Karpas-422 (cell line): ENCODE results near the gene FOXRED2. TPM values are rescaled to one million over a fixed set of nuclear protein-coding genes. Genes with fewer than 3 reads are reported as not detected.

ENCODE experiments used
- DNase-seq: peaks from one replicate; pipeline ENCODE4 v3.0.0-alpha.2; 2015
- H2AFZ ChIP-seq: fragments of 200-600 bp; sonication (generic); 2 replicates; pipeline ENCODE4 v1.6.1; 2014; ENCODE audit warnings: antibody characterized with exemption, low read length, mixed read lengths
- H3K27ac ChIP-seq: fragments of 200-600 bp; sonication (generic); 2 replicates; pipeline ENCODE4 v1.5.1; 2014; ENCODE audit warnings: mild to moderate bottlenecking, low read length, moderate library complexity
- H3K27me3 ChIP-seq: fragments of 200-600 bp; sonication (generic); 2 replicates; pipeline ENCODE4 v1.6.1; 2014; ENCODE audit warnings: low read length, mixed read lengths
- H3K36me3 ChIP-seq: fragments of 200-600 bp; sonication (generic); 2 replicates; pipeline ENCODE4 v1.6.1; 2014; ENCODE audit warnings: low read length, mixed read lengths; ENCODE audit not compliant: insufficient read depth
- H3K4me1 ChIP-seq: fragments of 200-600 bp; sonication (generic); 2 replicates; pipeline ENCODE4 v1.6.1; 2014; ENCODE audit warnings: mild to moderate bottlenecking, low read length, mixed read lengths
- H3K4me2 ChIP-seq: fragments of 200-600 bp; sonication (generic); 2 replicates; pipeline ENCODE4 v1.6.1; 2014; ENCODE audit warnings: low read length, low read depth, mild to moderate bottlenecking; ENCODE audit not compliant: poor library complexity, severe bottlenecking
- H3K4me3 ChIP-seq: fragments of 200-600 bp; sonication (generic); 2 replicates; pipeline ENCODE4 v1.5.1; 2014; ENCODE audit warnings: mild to moderate bottlenecking, antibody characterized with exemption, low read length, mixed read lengths
- H3K79me2 ChIP-seq: fragments of 200-600 bp; sonication (generic); 2 replicates; pipeline ENCODE4 v1.6.1; 2014; ENCODE audit warnings: mild to moderate bottlenecking, low read length, mixed read lengths
- H3K9ac ChIP-seq: fragments of 200-600 bp; sonication (generic); 2 replicates; pipeline ENCODE4 v1.6.0; 2014; ENCODE audit warnings: low read length
- H3K9me2 ChIP-seq: fragments of 200-600 bp; sonication (generic), shearing (Covaris generic); replicated peaks from 2 replicates; pipeline ENCODE4 v1.6.0; 2014; ENCODE audit warnings: mild to moderate bottlenecking, low read length, moderate library complexity; ENCODE audit not compliant: insufficient read depth
- H3K9me3 ChIP-seq: fragments of 300-700, 200-600 bp; sonication (generic); 2 replicates; pipeline ENCODE4 v1.6.1; 2014; ENCODE audit warnings: low read length, mixed read lengths
- H4K20me1 ChIP-seq: fragments of 200-600 bp; sonication (generic); 2 replicates; pipeline ENCODE4 v1.6.1; 2014; ENCODE audit warnings: mild to moderate bottlenecking, antibody characterized with exemption, low read length, low read depth; ENCODE audit not compliant: insufficient read depth
- total RNA-seq: library from RNA; depleted of rRNA; stranded (reverse); fragments of >200 nt; shearing (Covaris generic); gene quantifications from 2 replicates; pipeline ENCODE4 v1.2.3, GENCODE V29; 2014; ENCODE audit warnings: low replicate concordance

The FOXRED2 gene
- total RNA-seq, 1 experiment from 2014 or later, result 4.8 TPM

GRCh38 chr22:36470994-36471331 is 35.9 kb downstream of the FOXRED2 start:
- Histone ChIP-seq H3K9me3 (no peaks in the 10 kb centered on the region), H3K4me1 (no peaks in the 10 kb centered on the region), H3K9ac (no peak overlapping the region), H3K4me2 (no peak overlapping the region), H3K27ac (no peak overlapping the region), H3K9me2 (no peaks in the 10 kb centered on the region), H3K36me3 (no peaks in the 10 kb centered on the region; the same call in 1 of the 2 replicates), H2AFZ (no peak overlapping the region), H4K20me1 (no peaks in the 10 kb centered on the region), H3K79me2 (no peaks in the 10 kb centered on the region), H3K27me3 (no peaks in the 10 kb centered on the region), H3K4me3 (no peak overlapping the region)
- no peak for DNase-seq

- Histone ChIP-seq H3K9me3 (no peaks in the 10 kb centered on the region), H3K4me2 (no peak overlapping the region), H3K27ac (no peak overlapping the region), H3K4me1 (no peaks in the 10 kb centered on the region), H3K27me3 (no peaks in the 10 kb centered on the region), H3K36me3 (no peaks in the 10 kb centered on the region; the same call in 1 of the 2 replicates), H3K79me2 (no peaks in the 10 kb centered on the region), H3K9me2 (no peaks in the 10 kb centered on the region), H3K9ac (no peak overlapping the region), H4K20me1 (no peaks in the 10 kb centered on the region), H2AFZ (no peak overlapping the region), H3K4me3 (no peak overlapping the region)
- peak; percentile 92 for DNase-seq
Measured at GRCh38 chr22:36470162-36470993, 36.5 kb downstream of the FOXRED2 start.

GRCh38 chr22:36469094-36469710 is 37.6 kb downstream of the FOXRED2 start:
- Histone ChIP-seq H2AFZ (no peak overlapping the region), H3K4me3 (no peak overlapping the region), H3K9ac (no peak overlapping the region), H3K9me2 (no peaks in the 10 kb centered on the region), H3K4me1 (no peaks in the 10 kb centered on the region), H3K36me3 (no peaks in the 10 kb centered on the region), H3K27me3 (no peaks in the 10 kb centered on the region), H3K79me2 (no peaks in the 10 kb centered on the region), H4K20me1 (no peaks in the 10 kb centered on the region), H3K4me2 (no peak overlapping the region), H3K27ac (no peak overlapping the region), H3K9me3 (no peaks in the 10 kb centered on the region)
- no peak for DNase-seq

- no peak overlapping the region for H3K27ac ChIP-seq
- H3K79me2 ChIP-seq, result no peaks in the 10 kb centered on the region
- no peaks in the 10 kb centered on the region for H3K36me3 ChIP-seq
- H3K4me3 ChIP-seq, result no peak overlapping the region
- no peaks in the 10 kb centered on the region for H4K20me1 ChIP-seq
- no peak overlapping the region for H3K9ac ChIP-seq
- H3K27me3 ChIP-seq, result no peaks in the 10 kb centered on the region
- H3K4me1 ChIP-seq, result no peaks in the 10 kb centered on the region
- no peak for DNase-seq
- H3K4me2 ChIP-seq, result no peak overlapping the region
- H3K9me3 ChIP-seq, result no peaks in the 10 kb centered on the region
- H3K9me2 ChIP-seq, result no peaks in the 10 kb centered on the region
- no peak overlapping the region for H2AFZ ChIP-seq
Measured at GRCh38 chr22:36467946-36468345, 38.9 kb downstream of the FOXRED2 start.

GRCh38 chr22:36467042-36467810 is 39.6 kb downstream of the FOXRED2 start:
- Histone ChIP-seq H3K4me2 (no peak overlapping the region), H3K9me2 (no peaks in the 10 kb centered on the region), H3K27me3 (no peaks in the 10 kb centered on the region), H3K9me3 (no peaks in the 10 kb centered on the region), H3K4me1 (no peaks in the 10 kb centered on the region), H2AFZ (no peak overlapping the region), H4K20me1 (no peaks in the 10 kb centered on the region), H3K36me3 (no peaks in the 10 kb centered on the region), H3K27ac (no peak overlapping the region), H3K79me2 (no peaks in the 10 kb centered on the region), H3K4me3 (no peak overlapping the region), H3K9ac (no peak overlapping the region)
- no peak for DNase-seq

- H3K4me2 ChIP-seq, result no peak overlapping the region
- H3K27me3 ChIP-seq, result no peaks in the 10 kb centered on the region
- no peak overlapping the region for H3K9ac ChIP-seq
- no peak overlapping the region for H3K4me3 ChIP-seq
- H3K9me3 ChIP-seq, result no peaks in the 10 kb centered on the region
- H2AFZ ChIP-seq, result no peak overlapping the region
- H3K27ac ChIP-seq, result no peak overlapping the region
- H3K4me1 ChIP-seq, result no peaks in the 10 kb centered on the region
- no peaks in the 10 kb centered on the region for H4K20me1 ChIP-seq
- no peak for DNase-seq
- no peaks in the 10 kb centered on the region for H3K36me3 ChIP-seq
- H3K9me2 ChIP-seq, result no peaks in the 10 kb centered on the region
- no peaks in the 10 kb centered on the region for H3K79me2 ChIP-seq
Measured at GRCh38 chr22:36466258-36466657, 40.6 kb downstream of the FOXRED2 start.

GRCh38 chr22:36465232-36466021 is 41.4 kb downstream of the FOXRED2 start:
- Histone ChIP-seq H3K9me3 (no peaks in the 10 kb centered on the region), H3K9me2 (no peaks in the 10 kb centered on the region), H3K36me3 (no peaks in the 10 kb centered on the region), H3K27ac (no peak overlapping the region), H3K4me1 (no peaks in the 10 kb centered on the region), H3K4me3 (no peak overlapping the region), H3K4me2 (no peak overlapping the region), H3K79me2 (no peaks in the 10 kb centered on the region), H2AFZ (no peak overlapping the region), H3K9ac (no peak overlapping the region), H4K20me1 (no peaks in the 10 kb centered on the region), H3K27me3 (no peaks in the 10 kb centered on the region)
- DNase-seq, result no peak
